Endothelial cell (in vitro differentiated cells): Measurements from ENCODE around the gene GSTM1. TPM values are rescaled to one million over a fixed set of nuclear protein-coding genes. Genes with fewer than 3 reads are reported as not detected.
A peak's percentile ranks its signal among the peaks of the same experiment; 100 is the strongest.

ENCODE experiments used
- DNase-seq: peaks from one replicate; pipeline ENCODE4 v3.0.0; 2021; ENCODE audit warnings: low spot score
- H3K27ac Mint-ChIP-seq: one replicate; pipeline ENCODE4 v1.8.0; 2021; ENCODE audit warnings: mixed read lengths, inconsistent platforms; ENCODE audit not compliant: unreplicated experiment
- H3K27me3 Mint-ChIP-seq: one replicate; pipeline ENCODE4 v1.8.0; 2021; ENCODE audit warnings: mild to moderate bottlenecking, moderate library complexity, mixed read lengths, inconsistent platforms; ENCODE audit not compliant: unreplicated experiment
- H3K36me3 Mint-ChIP-seq: one replicate; pipeline ENCODE4 v1.8.0; 2021; ENCODE audit warnings: mild to moderate bottlenecking, low read depth, mixed read lengths, inconsistent platforms; ENCODE audit not compliant: unreplicated experiment
- H3K4me1 Mint-ChIP-seq: one replicate; pipeline ENCODE4 v1.8.0; 2021; ENCODE audit warnings: mild to moderate bottlenecking, mixed read lengths, inconsistent platforms; ENCODE audit not compliant: unreplicated experiment
- H3K4me3 Mint-ChIP-seq: one replicate; pipeline ENCODE4 v1.8.0; 2021; ENCODE audit warnings: mild to moderate bottlenecking, mixed read lengths, inconsistent platforms; ENCODE audit not compliant: unreplicated experiment
- H3K9me3 Mint-ChIP-seq: one replicate; pipeline ENCODE4 v1.8.0; 2021; ENCODE audit warnings: mixed read lengths, inconsistent platforms; ENCODE audit not compliant: unreplicated experiment
- CTCF ChIP-seq: fragments of 200-600 bp; sonication (generic); IDR thresholded peaks from one replicate; pipeline ENCODE4 v1.5.0; 2021; ENCODE audit warnings: antibody characterized with exemption; ENCODE audit not compliant: unreplicated experiment
- total RNA-seq: library from RNA; stranded (reverse); fragmentation: NEBNext Ultra II Directional; extraction: Animal tissue kit (Norgen Biotek cat#: 25700); gene quantifications from one replicate; pipeline ENCODE4 v1.2.1, GENCODE V29; 2021; ENCODE audit not compliant: unreplicated experiment

The GSTM1 gene
- total RNA-seq, 1 donor from 2014 or later, result not detected

- Mint-ChIP-seq H3K27ac (no peak overlapping the region), H3K9me3 (no peaks in the 10 kb centered on the region), H3K4me3 (no peak overlapping the region), H3K4me1 (peaks cover 6% of the 10 kb centered on the region), H3K36me3 (peaks cover 15% of the 10 kb centered on the region), H3K27me3 (peaks cover 1% of the 10 kb centered on the region)
- DNase-seq, result no peak
- no peak for TF ChIP-seq CTCF
Observed at GRCh38 chr1:109732390-109732881, 44.8 kb downstream of the GSTM1 start.

GRCh38 chr1:109733236-109733870 is 45.7 kb downstream of the GSTM1 start:
- TF ChIP-seq CTCF, result no peak
- Mint-ChIP-seq H3K27me3 (peaks cover 3% of the 10 kb centered on the region), H3K36me3 (peaks cover 20% of the 10 kb centered on the region), H3K9me3 (no peaks in the 10 kb centered on the region), H3K27ac (no peak overlapping the region), H3K4me3 (no peak overlapping the region), H3K4me1 (peaks cover 6% of the 10 kb centered on the region)
- no peak for DNase-seq

- Mint-ChIP-seq H3K4me1 (peaks cover 16% of the 10 kb centered on the region), H3K9me3 (no peaks in the 10 kb centered on the region), H3K36me3 (peaks cover 21% of the 10 kb centered on the region), H3K27me3 (peaks cover 5% of the 10 kb centered on the region), H3K27ac (no peak overlapping the region), H3K4me3 (peak overlapping the region; percentile 84)
- DNase-seq, result peak; percentile 60
- TF ChIP-seq CTCF, result no peak
Observed at GRCh38 chr1:109739738-109740614, 52.4 kb downstream of the GSTM1 start.

- peaks cover 16% of the 10 kb centered on the region for H3K4me1 Mint-ChIP-seq
- H3K4me3 Mint-ChIP-seq, result peak within 1 kb of the TSS; percentile 84
- peaks cover 5% of the 10 kb centered on the region for H3K27me3 Mint-ChIP-seq
- H3K36me3 Mint-ChIP-seq, result peaks cover 21% of the 10 kb centered on the region
- H3K9me3 Mint-ChIP-seq, result no peaks in the 10 kb centered on the region
- DNase-seq, result no peak
- no peak for TF ChIP-seq CTCF
- H3K27ac Mint-ChIP-seq, result peak within 1 kb of the TSS; percentile 38
Observed at GRCh38 chr1:109740615-109741373, 53.2 kb downstream of the GSTM1 start, which contains the start of gene GSTM3. Gene GSTM3 (minus strand): TSS chr1:109741038. CDS start chr1:109740287, 751 bp downstream.

Other genes starting within 250 kb of the GSTM1 start
- not detected for gene SYPL2, start 221.3 kb upstream of the GSTM1 start, total RNA-seq
- 3.2 TPM for gene ATXN7L2, start 203.9 kb upstream of the GSTM1 start, total RNA-seq
- 7.8 TPM for gene CYB561D1, start 193.7 kb upstream of the GSTM1 start, total RNA-seq
- 1.2 TPM for gene AMIGO1, start 178.1 kb upstream of the GSTM1 start, total RNA-seq
- not detected for gene GPR61, start 147.9 kb upstream of the GSTM1 start, total RNA-seq
- gene GNAI3, start 139.2 kb upstream of the GSTM1 start, total RNA-seq, result 17.7 TPM
- gene GNAT2, start 68.2 kb upstream of the GSTM1 start, total RNA-seq, result 0.26 TPM
- gene AMPD2, start 68.0 kb upstream of the GSTM1 start, total RNA-seq, result 92.7 TPM
- 7.8 TPM for gene GSTM4, start 31.7 kb upstream of the GSTM1 start, total RNA-seq
- 20.4 TPM for gene GSTM2, start 19.8 kb upstream of the GSTM1 start, total RNA-seq
- gene GSTM5, start 24.4 kb downstream of the GSTM1 start, total RNA-seq, result 27.9 TPM
- gene GSTM3, start 53.2 kb downstream of the GSTM1 start, total RNA-seq, result 6.9 TPM
- gene EPS8L3, start 76.1 kb downstream of the GSTM1 start, total RNA-seq, result not detected
- gene CSF1, start 223.0 kb downstream of the GSTM1 start, total RNA-seq, result 2.1 TPM